Smooth muscle cell (in vitro differentiated cells): ENCODE data around the gene MOSMO. TPM values are rescaled to one million over a fixed set of nuclear protein-coding genes. Genes with fewer than 3 reads are reported as not detected.

Experiments
- DNase-seq: peaks from one replicate; lab custom pipeline; 2025; ENCODE audit not compliant: unreplicated experiment; lab: John Stamatoyannopoulos, UW
- H2AFZ ChIP-seq: fragments of 200-600 bp; sonication (generic); 2 replicates; pipeline ENCODE4 v1.6.0; 2016; ENCODE audit warnings: antibody characterized with exemption, low read depth, mild to moderate bottlenecking
- H3F3A ChIP-seq: fragments of 200-600 bp; sonication (generic); 2 replicates; pipeline ENCODE4 v1.6.0; 2017; ENCODE audit warnings: antibody characterized with exemption, low read depth
- H3K27ac ChIP-seq: fragments of 200-600 bp; sonication (generic); 2 replicates; pipeline ENCODE4 v1.5.1; 2016; ENCODE audit warnings: low read depth, mild to moderate bottlenecking
- H3K27me3 ChIP-seq: fragments of 200-600 bp; sonication (generic); 2 replicates; pipeline ENCODE4 v1.6.1; 2016; ENCODE audit warnings: low read depth, mild to moderate bottlenecking
- H3K36me3 ChIP-seq: fragments of 200-600 bp; sonication (generic); 2 replicates; pipeline ENCODE4 v1.5.1; 2016; ENCODE audit warnings: low read depth
- H3K4me1 ChIP-seq: fragments of 200-600 bp; sonication (generic); 2 replicates; pipeline ENCODE4 v1.5.1; 2016; ENCODE audit warnings: low read depth
- H3K4me2 ChIP-seq: fragments of 200-600 bp; sonication (generic); 2 replicates; pipeline ENCODE4 v1.6.0; 2016; ENCODE audit warnings: mild to moderate bottlenecking
- H3K4me3 ChIP-seq: fragments of 200-600 bp; sonication (generic); 2 replicates; pipeline ENCODE4 v1.5.1; 2016; ENCODE audit warnings: mild to moderate bottlenecking
- H3K79me2 ChIP-seq: fragments of 200-600 bp; sonication (generic); 2 replicates; pipeline ENCODE4 v1.6.0; 2016; ENCODE audit warnings: low read depth, mild to moderate bottlenecking
- H3K9ac ChIP-seq: fragments of 200-600 bp; sonication (generic); 2 replicates; pipeline ENCODE4 v1.6.0; 2016; ENCODE audit warnings: low read depth
- H3K9me3 ChIP-seq: fragments of 200-600 bp; sonication (generic); replicated peaks from 2 replicates; pipeline ENCODE4 v1.5.1; 2016; ENCODE audit warnings: low read depth
- H4K20me1 ChIP-seq: fragments of 200-600 bp; sonication (generic); 2 replicates; pipeline ENCODE4 v1.6.0; 2016; ENCODE audit warnings: low read depth
- WGBS: methylation state at CpG from one replicate; pipeline ENCODE4 v1.1.7; 2016; ENCODE audit warnings: low lambda C conversion rate; 5-methylcytosine and 5-hydroxymethylcytosine counted together
- polyA plus RNA-seq: library from polyadenylated mRNA; unstranded; fragments of >200 nt; fragmentation: Nextera tagmentation; extraction: Ambion mirVana; gene quantifications from 2 replicates; pipeline ENCODE4 v1.2.1, GENCODE V29; 2016
- total RNA-seq: library from RNA; depleted of rRNA; stranded (reverse); fragments of >200 nt; gene quantifications from 2 replicates; pipeline ENCODE4 v1.2.3, GENCODE V29; 2014
- TF ChIP-seq, protein P1 (sequence below): fragments of 200-600 bp; sonication (generic); IDR thresholded peaks from 2 replicates; pipeline ENCODE4 v1.5.1; 2017; ENCODE audit warnings: borderline replicate concordance, mild to moderate bottlenecking, antibody characterized with exemption; ENCODE audit not compliant: insufficient read depth, poor library complexity, severe bottlenecking

MOSMO gene
- total and polyA plus RNA-seq, 2 experiments from 2014 or later: 2.8 to 18.6 TPM

DNA sequence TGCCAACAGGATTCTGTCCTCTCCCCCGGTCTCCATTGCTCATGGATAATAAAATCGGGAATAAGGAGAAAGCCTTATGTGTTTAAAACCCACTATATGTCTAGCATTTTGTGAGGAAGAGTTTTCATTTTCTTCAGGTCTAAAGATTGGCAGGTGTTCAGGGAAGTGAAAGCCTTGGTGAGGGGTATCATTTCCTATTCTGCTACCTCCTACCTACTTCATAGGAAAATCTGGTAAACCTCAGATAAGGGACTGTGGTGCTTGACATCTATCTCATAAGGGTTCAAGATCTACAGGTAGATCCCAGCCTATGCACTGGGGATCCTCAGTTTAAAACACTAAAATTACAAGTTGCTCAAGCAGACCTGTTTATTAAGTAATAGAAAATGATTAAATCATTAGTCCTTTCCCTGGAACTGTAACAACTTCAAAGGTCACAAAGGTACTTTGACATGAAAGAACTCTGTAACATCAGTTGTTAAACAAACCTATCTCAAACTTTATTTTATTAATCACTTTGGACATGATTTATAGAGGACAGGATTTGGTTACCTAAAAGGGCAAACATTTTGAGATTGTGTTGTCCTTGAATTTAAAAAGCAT lies 6.5 kb downstream of the MOSMO start:
- H3K27ac ChIP-seq: no peak overlapping the region
- H2AFZ ChIP-seq: no peak overlapping the region
- H3K27me3 ChIP-seq: no peaks in the 10 kb centered on the region
- no peaks in the 10 kb centered on the region for H3K9me3 ChIP-seq
- TF ChIP-seq, protein P1, sequence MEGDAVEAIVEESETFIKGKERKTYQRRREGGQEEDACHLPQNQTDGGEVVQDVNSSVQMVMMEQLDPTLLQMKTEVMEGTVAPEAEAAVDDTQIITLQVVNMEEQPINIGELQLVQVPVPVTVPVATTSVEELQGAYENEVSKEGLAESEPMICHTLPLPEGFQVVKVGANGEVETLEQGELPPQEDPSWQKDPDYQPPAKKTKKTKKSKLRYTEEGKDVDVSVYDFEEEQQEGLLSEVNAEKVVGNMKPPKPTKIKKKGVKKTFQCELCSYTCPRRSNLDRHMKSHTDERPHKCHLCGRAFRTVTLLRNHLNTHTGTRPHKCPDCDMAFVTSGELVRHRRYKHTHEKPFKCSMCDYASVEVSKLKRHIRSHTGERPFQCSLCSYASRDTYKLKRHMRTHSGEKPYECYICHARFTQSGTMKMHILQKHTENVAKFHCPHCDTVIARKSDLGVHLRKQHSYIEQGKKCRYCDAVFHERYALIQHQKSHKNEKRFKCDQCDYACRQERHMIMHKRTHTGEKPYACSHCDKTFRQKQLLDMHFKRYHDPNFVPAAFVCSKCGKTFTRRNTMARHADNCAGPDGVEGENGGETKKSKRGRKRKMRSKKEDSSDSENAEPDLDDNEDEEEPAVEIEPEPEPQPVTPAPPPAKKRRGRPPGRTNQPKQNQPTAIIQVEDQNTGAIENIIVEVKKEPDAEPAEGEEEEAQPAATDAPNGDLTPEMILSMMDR: no peak
- H3K79me2 ChIP-seq: peaks cover 81% of the 10 kb centered on the region
- no peak for DNase-seq
- 97% methylated on average over 2 of the region's 2 CpGs for WGBS
- H3K9ac ChIP-seq: no peak overlapping the region
- H4K20me1 ChIP-seq: peaks cover 98% of the 10 kb centered on the region
- peaks cover 1% of the 10 kb centered on the region for H3K4me1 ChIP-seq
- no peaks in the 10 kb centered on the region for H3F3A ChIP-seq
- H3K4me2 ChIP-seq: no peak overlapping the region
- H3K36me3 ChIP-seq: no peaks in the 10 kb centered on the region
- no peak overlapping the region for H3K4me3 ChIP-seq

DNA sequence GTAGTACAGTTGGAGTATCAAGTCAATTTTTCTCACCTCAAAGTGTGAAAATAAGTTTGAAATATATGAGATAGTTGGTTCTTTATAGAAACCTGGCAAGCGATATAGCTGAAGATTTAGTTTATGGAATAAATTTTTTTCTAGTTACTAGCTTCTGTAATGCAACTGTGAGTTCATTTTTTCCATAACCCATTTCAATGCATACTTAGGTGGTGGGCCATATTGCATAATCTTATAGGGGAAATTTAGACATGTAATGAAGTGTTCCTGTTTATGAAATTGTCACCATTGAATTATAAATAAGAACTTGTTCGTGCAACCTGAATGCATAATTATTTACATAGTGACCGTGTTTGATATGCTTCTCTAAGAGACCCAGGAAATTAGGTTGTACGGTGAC lies 9.0 kb downstream of the MOSMO start:
- TF ChIP-seq, protein P1: no peak
- Histone ChIP-seq H4K20me1 (peaks cover 97% of the 10 kb centered on the region), H3K27ac (no peak overlapping the region)

DNA sequence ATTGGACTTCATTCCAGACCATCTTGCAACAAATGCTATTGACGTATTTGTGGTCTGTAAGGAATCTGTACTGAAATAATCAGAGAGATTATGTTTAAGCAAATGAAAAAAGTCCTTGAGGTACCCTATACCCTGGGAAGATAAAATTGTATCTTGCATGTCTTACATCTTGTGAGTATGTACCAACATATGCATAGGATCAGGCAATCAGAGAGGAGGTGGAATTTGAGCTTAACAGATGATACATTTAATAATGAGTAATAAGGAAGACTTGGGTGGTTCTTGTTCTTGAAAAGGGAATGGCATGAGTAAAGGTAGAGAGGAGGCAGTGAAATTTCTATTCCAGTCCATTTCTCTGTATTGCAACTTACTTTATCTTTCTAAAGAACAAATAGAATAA lies 10.6 kb downstream of the MOSMO start:
- H3K4me3 ChIP-seq: no peak overlapping the region
- H3K36me3 ChIP-seq: no peaks in the 10 kb centered on the region
- no peaks in the 10 kb centered on the region for H3K27me3 ChIP-seq
- H3K4me2 ChIP-seq: no peak overlapping the region
- 95% methylated on average over 1 of the region's 1 CpG for WGBS
- H3K9ac ChIP-seq: no peak overlapping the region
- no peak overlapping the region for H3K27ac ChIP-seq
- no peak for DNase-seq
- no peaks in the 10 kb centered on the region for H3F3A ChIP-seq
- H3K9me3 ChIP-seq: no peaks in the 10 kb centered on the region
- peaks cover 97% of the 10 kb centered on the region for H4K20me1 ChIP-seq
- no peaks in the 10 kb centered on the region for H3K4me1 ChIP-seq
- peaks cover 86% of the 10 kb centered on the region for H3K79me2 ChIP-seq
- no peak overlapping the region for H2AFZ ChIP-seq
- TF ChIP-seq, protein P1: no peak

More for the DNA sequence above, 9.0 kb downstream of the MOSMO start:
- H2AFZ ChIP-seq: no peak overlapping the region
- no peak overlapping the region for H3K9ac ChIP-seq
- no peaks in the 10 kb centered on the region for H3F3A ChIP-seq
- no peak overlapping the region for H3K4me3 ChIP-seq
- DNase-seq: no peak
- peaks cover 79% of the 10 kb centered on the region for H3K79me2 ChIP-seq
- WGBS: 93% methylated on average over 4 of the region's 4 CpGs
- no peaks in the 10 kb centered on the region for H3K4me1 ChIP-seq
- no peak overlapping the region for H3K4me2 ChIP-seq
- no peaks in the 10 kb centered on the region for H3K36me3 ChIP-seq
- no peaks in the 10 kb centered on the region for H3K9me3 ChIP-seq
- H3K27me3 ChIP-seq: no peaks in the 10 kb centered on the region

DNA sequence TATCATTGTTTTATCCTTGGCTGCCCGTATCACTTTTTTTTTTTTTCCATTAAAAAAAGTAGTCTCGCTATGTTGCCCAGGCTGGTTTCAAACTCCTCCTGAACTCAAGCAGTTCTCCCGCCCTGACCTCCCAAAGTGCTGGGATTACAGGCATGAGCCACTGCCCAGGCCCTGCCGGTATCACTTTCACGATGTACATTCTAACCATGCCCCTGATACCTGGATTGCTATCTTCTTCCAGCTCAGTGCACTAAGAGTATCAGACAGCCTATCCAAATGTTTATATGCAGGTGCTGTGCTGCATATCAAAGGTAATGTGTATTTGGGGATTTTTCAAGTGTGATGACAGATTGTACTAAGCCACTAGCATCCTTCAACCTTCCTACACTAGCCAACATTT lies 14.2 kb downstream of the MOSMO start:
- TF ChIP-seq, protein P1: no peak
- Histone ChIP-seq H2AFZ (no peak overlapping the region), H3K79me2 (peaks cover 68% of the 10 kb centered on the region), H3K27me3 (no peaks in the 10 kb centered on the region), H3K9me3 (no peaks in the 10 kb centered on the region), H3K4me1 (peaks cover 4% of the 10 kb centered on the region), H3K36me3 (no peaks in the 10 kb centered on the region), H3K27ac (no peak overlapping the region), H3F3A (no peaks in the 10 kb centered on the region), H3K4me2 (no peak overlapping the region), H3K4me3 (no peak overlapping the region), H4K20me1 (peaks cover 97% of the 10 kb centered on the region), H3K9ac (no peak overlapping the region)
- WGBS: 92% methylated on average over 5 of the region's 5 CpGs
- no peak for DNase-seq
